Testis (tissue), 2 donors: ENCODE measurements around the gene FSTL1.

Experiments used
- CTCF ChIP-seq, 3 experiments: fragments of 450-650 bp in 2 of 3; fragments of 200-600 bp in 1 of 3; sonication (generic) in 1 of 3; IDR thresholded peaks; one replicate each; pipeline ENCODE4 v1.5.1; 2016 to 2019; ENCODE audit warnings: antibody characterized with exemption in 3 of 3, mild to moderate bottlenecking in 2 of 3, moderate library complexity in 1 of 3
- POLR2A ChIP-seq: fragments of 450-650 bp; IDR thresholded peaks from one replicate; pipeline ENCODE4 v1.6.1; 2017; ENCODE audit warnings: antibody characterized with exemption, mild to moderate bottlenecking, moderate library complexity

- no peak for TF ChIP-seq CTCF (IDR thresholded peaks at IDR 0.05)
- TF ChIP-seq POLR2A: no peak
These were observed 12.6 kb downstream of the FSTL1 start for GRCh38 chr3:120438216-120438615.
